CD14-positive monocyte (primary cell): Measurements from ENCODE around the gene NTN5. TPM values are rescaled to one million over a fixed set of nuclear protein-coding genes. Genes with fewer than 3 reads are reported as not detected.

Experiments
- DNase-seq, 3 donors: peaks; one replicate each; pipeline ENCODE4 v3.0.0-alpha.2; 2011 to 2022
- H2AFZ ChIP-seq: 2 replicates; pipeline ENCODE4 v1.6.0; 2012; ENCODE audit warnings: mild to moderate bottlenecking, low read depth, low read length, inconsistent platforms; ENCODE audit not compliant: insufficient read depth, poor library complexity, severe bottlenecking
- H3K27ac ChIP-seq, 2 donors: 1 replicate in 1 of 2; 2 replicates in 1 of 2; pipeline ENCODE4 v1.5.1; 2012 to 2013; ENCODE audit warnings: low read length in 2 of 2, control low read depth in 1 of 2, inconsistent platforms in 1 of 2, low read depth in 1 of 2, mild to moderate bottlenecking in 1 of 2
- H3K27me3 ChIP-seq, 2 donors: one replicate each; pipeline versions ENCODE4 v1.6.0 to v1.6.1; 2011 to 2013; ENCODE audit warnings: low read length in 2 of 2; ENCODE audit not compliant: control insufficient read depth in 2 of 2, insufficient read depth in 2 of 2
- H3K36me3 ChIP-seq, 2 donors: replicated peaks in 1 of 2; 1 replicate in 1 of 2; 2 replicates in 1 of 2; pipeline versions ENCODE4 v1.5.1 to v1.6.1; 2012 to 2013; ENCODE audit warnings: low read length in 2 of 2, control low read depth in 1 of 2, inconsistent platforms in 1 of 2, mild to moderate bottlenecking in 1 of 2; ENCODE audit not compliant: insufficient read depth in 2 of 2, control insufficient read depth in 1 of 2
- H3K4me1 ChIP-seq, 2 donors: 1 replicate in 1 of 2; 2 replicates in 1 of 2; pipeline versions ENCODE4 v1.5.1 to v1.6.1; 2012 to 2013; ENCODE audit warnings: low read length in 2 of 2, control low read depth in 1 of 2, inconsistent platforms in 1 of 2, mild to moderate bottlenecking in 1 of 2, moderate library complexity in 1 of 2; ENCODE audit not compliant: insufficient read depth in 2 of 2, control insufficient read depth in 1 of 2
- H3K4me2 ChIP-seq: replicated peaks from 2 replicates; pipeline ENCODE3; 2012; ENCODE audit warnings: low read length, moderate library complexity, mild to moderate bottlenecking; ENCODE audit not compliant: poor library complexity, severe bottlenecking; ENCODE audit errors: extremely low read depth
- H3K4me3 ChIP-seq, 3 experiments: fragments of 200-600 bp in 1 of 3; sonication (generic) in 1 of 3; replicated peaks in 1 of 3; 1 replicate in 2 of 3; 2 replicates in 1 of 3; pipeline ENCODE4 v1.5.1; 2011 to 2013; ENCODE audit warnings: low read length in 3 of 3, mild to moderate bottlenecking in 3 of 3, control low read depth in 2 of 3, low read depth in 2 of 3, inconsistent platforms in 1 of 3, moderate library complexity in 1 of 3
- H3K79me2 ChIP-seq: 2 replicates; pipeline ENCODE4 v1.6.0; 2012; ENCODE audit warnings: mild to moderate bottlenecking, control low read depth, inconsistent platforms, low read length, moderate library complexity; ENCODE audit not compliant: insufficient read depth
- H3K9ac ChIP-seq: 2 replicates; pipeline ENCODE4 v1.6.0; 2017; ENCODE audit warnings: low read length, mild to moderate bottlenecking; ENCODE audit not compliant: insufficient read depth, poor library complexity, severe bottlenecking
- H3K9me3 ChIP-seq, 2 donors: replicated peaks in 1 of 2; 1 replicate in 1 of 2; 2 replicates in 1 of 2; pipeline versions ENCODE4 v1.5.1 to v1.6.1; 2012 to 2013; ENCODE audit warnings: low read length in 2 of 2, control low read depth in 1 of 2; ENCODE audit not compliant: control insufficient read depth in 1 of 2, insufficient read depth in 1 of 2
- H4K20me1 ChIP-seq: 2 replicates; pipeline ENCODE4 v1.6.0; 2012; ENCODE audit warnings: mild to moderate bottlenecking, low read length, control low read depth, moderate library complexity; ENCODE audit not compliant: insufficient read depth
- H3K27ac Mint-ChIP-seq, 7 donors: one replicate each; pipeline ENCODE4 v1.8.0; 2020; ENCODE audit warnings: mild to moderate bottlenecking in 7 of 7, mixed read lengths in 7 of 7, moderate library complexity in 6 of 7, inconsistent platforms in 2 of 7
- H3K27me3 Mint-ChIP-seq, 3 donors: one replicate each; pipeline ENCODE4 v1.8.0; 2021 to 2022; ENCODE audit warnings: low read depth in 3 of 3, mild to moderate bottlenecking in 3 of 3, mixed read lengths in 3 of 3, moderate library complexity in 3 of 3, inconsistent platforms in 1 of 3
- H3K36me3 Mint-ChIP-seq, 2 donors: one replicate each; pipeline ENCODE4 v1.8.0; 2020; ENCODE audit warnings: mixed read lengths in 2 of 2, inconsistent platforms in 1 of 2, mild to moderate bottlenecking in 1 of 2
- H3K4me1 Mint-ChIP-seq: one replicate; pipeline ENCODE4 v1.8.0; 2020; ENCODE audit warnings: mild to moderate bottlenecking, mixed read lengths
- H3K4me3 Mint-ChIP-seq, 2 donors: one replicate each; pipeline ENCODE4 v1.8.0; 2020; ENCODE audit warnings: mild to moderate bottlenecking in 2 of 2, mixed read lengths in 2 of 2, moderate library complexity in 1 of 2
- H3K9me3 Mint-ChIP-seq, 7 donors: one replicate each; pipeline ENCODE4 v1.8.0; 2020 to 2022; ENCODE audit warnings: mixed read lengths in 7 of 7, mild to moderate bottlenecking in 6 of 7, moderate library complexity in 6 of 7, inconsistent platforms in 2 of 7
- CTCF ChIP-seq: fragments of 200-600 bp; IDR thresholded peaks from one replicate; pipeline ENCODE4 v1.8.0; 2022; ENCODE audit warnings: antibody characterized with exemption, mild to moderate bottlenecking
- WGBS: methylation state at CpG from one replicate; pipeline ENCODE4 v1.1.5; 2013; ENCODE audit warnings: missing lambda C conversion rate; ENCODE audit not compliant: insufficient coverage; 5-methylcytosine and 5-hydroxymethylcytosine counted together
- intact Hi-C, 2 donors: fragments of 100-400 bp; cut with micrococcal nuclease; formaldehyde crosslinking; loops; one replicate each; pipeline versions ENCODE4 v1.15.0 to v1.15.1; 2023
- polyA plus RNA-seq, 3 donors: library from polyadenylated mRNA; depleted of rRNA in 1 of 3; unstranded in 2 of 3; stranded (reverse) in 1 of 3; fragments of 300-500 nt in 2 of 3; fragments of >200 nt in 1 of 3; fragmentation: Illumina TruSeq in 2 of 3; gene quantifications; 1 replicate in 2 of 3; 2 replicates in 1 of 3; pipeline ENCODE4 v1.2.3, GENCODE V29; 2012 to 2021

The NTN5 gene
- polyA plus RNA-seq, 3 donors, result 0.44 TPM; not detected in 2

- Histone ChIP-seq H4K20me1 (peaks cover 40% of the 10 kb centered on the region), H3K36me3 (peaks cover 27 to 55% of the 10 kb centered on the region in 2 donors), H3K9ac (no peak overlapping the region), H3K4me1 (peaks cover 62 to 70% of the 10 kb centered on the region in 2 donors), H3K9me3 (no peaks in the 10 kb centered on the region), H2AFZ (no peak overlapping the region), H3K4me2 (no peak overlapping the region), H3K79me2 (peaks cover 19% of the 10 kb centered on the region), H3K27me3 (no peaks in the 10 kb centered on the region), H3K27ac (peak overlapping the region in 1 of 2 donors; percentile 4), H3K4me3 (no peak overlapping the region)
- intact Hi-C loops, result no loop called here
- Mint-ChIP-seq H3K27me3 (no peaks in the 10 kb centered on the region), H3K4me3 (no peak overlapping the region), H3K36me3 (peaks cover 30 to 54% of the 10 kb centered on the region in 2 donors), H3K4me1 (peaks cover 56% of the 10 kb centered on the region), H3K9me3 (peaks cover 0 to 3% (median 0%) of the 10 kb centered on the region in 7 donors), H3K27ac (peak overlapping the region in 5 of 7 donors; percentile 68 to 88 (median 73))
- no peak for TF ChIP-seq CTCF
- 74% methylated on average over 26 of the region's 34 CpGs for WGBS
- no peak for DNase-seq
These were observed 44.1 kb downstream of the NTN5 start for GRCh38 chr19:48628486-48629296.

GRCh38 chr19:48627865-48628314 lies 44.9 kb downstream of the NTN5 start:
- H3K79me2 ChIP-seq, result peaks cover 17% of the 10 kb centered on the region
- Mint-ChIP-seq H3K9me3 (peaks cover 0 to 3% (median 0%) of the 10 kb centered on the region in 7 donors), H3K27me3 (no peaks in the 10 kb centered on the region), H3K4me3 (no peak overlapping the region), H3K36me3 (peaks cover 29 to 47% of the 10 kb centered on the region in 2 donors), H3K4me1 (peaks cover 54% of the 10 kb centered on the region), H3K27ac (no peak overlapping the region)
- intact Hi-C loops, result no loop called here
- no peak for TF ChIP-seq CTCF
- no peak for DNase-seq
- H3K36me3 ChIP-seq, result peaks cover 24 to 50% of the 10 kb centered on the region in 2 donors
- H4K20me1 ChIP-seq, result peaks cover 39% of the 10 kb centered on the region
- H3K27ac ChIP-seq, result no peak overlapping the region
- no peaks in the 10 kb centered on the region for H3K9me3 ChIP-seq
- H3K9ac ChIP-seq, result no peak overlapping the region
- no peak overlapping the region for H2AFZ ChIP-seq
- H3K4me2 ChIP-seq, result no peak overlapping the region
- H3K4me1 ChIP-seq, result peaks cover 62 to 70% of the 10 kb centered on the region in 2 donors
- WGBS, result 97% methylated on average over 9 of the region's 17 CpGs
- no peaks in the 10 kb centered on the region for H3K27me3 ChIP-seq
- no peak overlapping the region for H3K4me3 ChIP-seq
